ENCODE data around the gene BACH2.

BACH2 gene

GRCh38 chr6:90226257-90226656, 70.4 kb downstream of the BACH2 start:
- TF ChIP-seq CTCF (IDR thresholded peaks at IDR 0.05; ENCODE audit: insufficient read depth, low read depth, low read length, missing control alignments): no peak
- no peak overlapping the region for H3K4me3 ChIP-seq (ENCODE audit: low read length)
- peak; percentile 72 for DNase-seq (ENCODE audit: low read depth)

- no peak overlapping the region for H3K4me3 ChIP-seq (ENCODE audit: low read length)
- no peak for TF ChIP-seq CTCF (IDR thresholded peaks at IDR 0.05; ENCODE audit: insufficient read depth, low read depth, low read length, missing control alignments)
- DNase-seq (ENCODE audit: low read depth): no peak
Measured at GRCh38 chr6:90224196-90224595, 72.4 kb downstream of the BACH2 start.

- H3K4me3 ChIP-seq (ENCODE audit: low read length): no peak overlapping the region
- TF ChIP-seq CTCF (IDR thresholded peaks at IDR 0.05; ENCODE audit: insufficient read depth, low read depth, low read length, missing control alignments): no peak
- DNase-seq (ENCODE audit: low read depth): peak; percentile 93
Measured at GRCh38 chr6:90222724-90223198, 73.9 kb downstream of the BACH2 start.

- no peak for TF ChIP-seq CTCF (IDR thresholded peaks at IDR 0.05; ENCODE audit: insufficient read depth, low read depth, low read length, missing control alignments)
- H3K4me3 ChIP-seq (ENCODE audit: low read length): no peak overlapping the region
- DNase-seq (ENCODE audit: low read depth): no peak
Measured at GRCh38 chr6:90222008-90222407, 74.6 kb downstream of the BACH2 start.

GRCh38 chr6:90221403-90221802, 75.2 kb downstream of the BACH2 start:
- DNase-seq (ENCODE audit: low read depth): peak; percentile 6
- no peak for TF ChIP-seq CTCF (IDR thresholded peaks at IDR 0.05; ENCODE audit: insufficient read depth, low read depth, low read length, missing control alignments)
- no peak overlapping the region for H3K4me3 ChIP-seq (ENCODE audit: low read length)

GRCh38 chr6:90220273-90220672, 76.4 kb downstream of the BACH2 start:
- DNase-seq (ENCODE audit: low read depth): no peak
- H3K4me3 ChIP-seq (ENCODE audit: low read length): no peak overlapping the region
- no peak for TF ChIP-seq CTCF (IDR thresholded peaks at IDR 0.05; ENCODE audit: insufficient read depth, low read depth, low read length, missing control alignments)

- TF ChIP-seq CTCF (IDR thresholded peaks at IDR 0.05; ENCODE audit: insufficient read depth, low read depth, low read length, missing control alignments): no peak
Measured at GRCh38 chr6:90219209-90219985, 77.2 kb downstream of the BACH2 start.

More at GRCh38 chr6:90219209-90219985, 77.2 kb downstream of the BACH2 start:
- DNase-seq (ENCODE audit: low read depth): peak; percentile 74
- H3K4me3 ChIP-seq (ENCODE audit: low read length): no peak overlapping the region
